Activated CD4-positive, alpha-beta T cell treated with anti-CD3 and anti-CD28 coated beads, Interleukin-2, amount 10 ng/mL, durations not matched to agents 24 days and 14 days (primary cell): ENCODE measurements around the gene GMEB1. TPM values are rescaled to one million over a fixed set of nuclear protein-coding genes. Genes with fewer than 3 reads are reported as not detected.
"Not testable (repeated sequence)": the region's sequence is repeated elsewhere in the genome, so short reads cannot be mapped to it uniquely, and the experiment has no call there.

ENCODE experiments used
- DNase-seq: peaks from one replicate; pipeline ENCODE4 v3.0.0; 2022
- H3K27ac Mint-ChIP-seq: one replicate; pipeline ENCODE4 v1.8.0; 2022; ENCODE audit warnings: mild to moderate bottlenecking, mixed read lengths
- H3K27me3 Mint-ChIP-seq: one replicate; pipeline ENCODE4 v1.8.0; 2022; ENCODE audit warnings: mixed read lengths
- H3K36me3 Mint-ChIP-seq: one replicate; pipeline ENCODE4 v1.8.0; 2022; ENCODE audit warnings: low read depth, mild to moderate bottlenecking, mixed read lengths
- H3K4me1 Mint-ChIP-seq: one replicate; pipeline ENCODE4 v1.8.0; 2021; ENCODE audit warnings: mixed read lengths
- H3K4me3 Mint-ChIP-seq: one replicate; pipeline ENCODE4 v1.8.0; 2022; ENCODE audit warnings: mild to moderate bottlenecking, moderate library complexity, mixed read lengths
- H3K9me3 Mint-ChIP-seq: one replicate; pipeline ENCODE4 v1.8.0; 2021; ENCODE audit warnings: mixed read lengths
- intact Hi-C: fragments of 100-400 bp; cut with micrococcal nuclease; formaldehyde crosslinking; loops from one replicate; pipeline ENCODE4 v1.15.1; 2023
- total RNA-seq: library from RNA; stranded (reverse); gene quantifications from 2 replicates; pipeline ENCODE4 v1.2.3, GENCODE V29; 2022

Gene GMEB1
- total RNA-seq = 26.1 and 26.3 TPM in 2 replicates

GRCh38 chr1:28668191-28668955, at the start of gene GMEB1:
Gene GMEB1 (plus strand): TSS chr1:28668784. CDS start chr1:28683613, 14,829 bp downstream.
- no peaks in the 10 kb centered on the region for H3K9me3 Mint-ChIP-seq
- H3K36me3 Mint-ChIP-seq = peaks cover under 1% of the 10 kb centered on the region
- intact Hi-C loops = loop anchor here (1.0 kb wide), 2 partner anchors 20 to 68 kb away; partner anchors contain the start of genes RNU11 and YTHDF2
- peak; percentile 96 for DNase-seq
- peaks cover 10% of the 10 kb centered on the region for H3K4me1 Mint-ChIP-seq
- peak within 1 kb of the TSS; percentile 93 for H3K4me3 Mint-ChIP-seq
- no peaks in the 10 kb centered on the region for H3K27me3 Mint-ChIP-seq
- peak within 1 kb of the TSS; percentile 98 for H3K27ac Mint-ChIP-seq

DNA sequence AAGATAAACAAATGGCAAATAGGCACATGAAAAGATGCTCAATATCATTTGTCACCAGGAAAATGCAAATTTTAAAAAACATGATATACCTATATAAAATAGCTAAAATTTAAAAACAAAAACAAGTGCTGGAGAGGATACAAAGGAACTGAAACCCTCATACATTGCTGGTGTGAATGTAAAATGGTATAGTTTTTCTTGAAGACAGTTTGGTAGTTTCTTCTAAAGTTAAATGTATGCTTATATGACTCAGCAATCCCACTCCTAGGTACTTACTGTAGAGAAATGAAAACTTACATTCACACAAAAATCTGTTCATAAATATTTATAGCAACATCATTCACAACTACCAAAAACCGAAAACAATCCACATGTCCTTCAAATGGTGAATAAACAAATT, 36.9 kb upstream of the GMEB1 start:
- H3K36me3 Mint-ChIP-seq = peaks cover 2% of the 10 kb centered on the region
- H3K27ac Mint-ChIP-seq = no peak overlapping the region
- no peaks in the 10 kb centered on the region for H3K27me3 Mint-ChIP-seq
- DNase-seq = no peak
- intact Hi-C loops = no loop called here
- no peak overlapping the region for H3K4me3 Mint-ChIP-seq
- H3K9me3 Mint-ChIP-seq = no peaks in the 10 kb centered on the region
- H3K4me1 Mint-ChIP-seq = peaks cover 3% of the 10 kb centered on the region

- intact Hi-C loops = no loop called here
- Mint-ChIP-seq H3K9me3 (no peaks in the 10 kb centered on the region), H3K27ac (no peak overlapping the region), H3K4me3 (no peak overlapping the region), H3K27me3 (no peaks in the 10 kb centered on the region), H3K4me1 (peaks cover 3% of the 10 kb centered on the region), H3K36me3 (peaks cover 2% of the 10 kb centered on the region)
- no peak for DNase-seq
Measured at GRCh38 chr1:28632560-28632959, 36.0 kb upstream of the GMEB1 start.

GRCh38 chr1:28640766-28641165, 27.8 kb upstream of the GMEB1 start:
- no peak overlapping the region for H3K27ac Mint-ChIP-seq
- no peaks in the 10 kb centered on the region for H3K27me3 Mint-ChIP-seq
- intact Hi-C loops = loop anchor here (1.0 to 5.0 kb wide), 2 partner anchors 237 to 542 kb away; partner anchors contain the start of gene SRSF4
- peak overlapping the region; percentile 98 for H3K4me3 Mint-ChIP-seq
- peak; percentile 81 for DNase-seq
- no peaks in the 10 kb centered on the region for H3K9me3 Mint-ChIP-seq
- peaks cover 12% of the 10 kb centered on the region for H3K36me3 Mint-ChIP-seq
- peaks cover 31% of the 10 kb centered on the region for H3K4me1 Mint-ChIP-seq

- Mint-ChIP-seq H3K4me1 (peaks cover 35% of the 10 kb centered on the region), H3K9me3 (no peaks in the 10 kb centered on the region), H3K36me3 (peaks cover 11% of the 10 kb centered on the region), H3K4me3 (peak overlapping the region; percentile 98), H3K27me3 (no peaks in the 10 kb centered on the region), H3K27ac (peak overlapping the region; percentile 99)
- no peak for DNase-seq
- intact Hi-C loops = loop anchor here (2.0 to 5.0 kb wide), 2 partner anchors 395 to 540 kb away; partner anchors contain the start of gene SRSF4
Measured at GRCh38 chr1:28642056-28642846, 26.3 kb upstream of the GMEB1 start.

DNA sequence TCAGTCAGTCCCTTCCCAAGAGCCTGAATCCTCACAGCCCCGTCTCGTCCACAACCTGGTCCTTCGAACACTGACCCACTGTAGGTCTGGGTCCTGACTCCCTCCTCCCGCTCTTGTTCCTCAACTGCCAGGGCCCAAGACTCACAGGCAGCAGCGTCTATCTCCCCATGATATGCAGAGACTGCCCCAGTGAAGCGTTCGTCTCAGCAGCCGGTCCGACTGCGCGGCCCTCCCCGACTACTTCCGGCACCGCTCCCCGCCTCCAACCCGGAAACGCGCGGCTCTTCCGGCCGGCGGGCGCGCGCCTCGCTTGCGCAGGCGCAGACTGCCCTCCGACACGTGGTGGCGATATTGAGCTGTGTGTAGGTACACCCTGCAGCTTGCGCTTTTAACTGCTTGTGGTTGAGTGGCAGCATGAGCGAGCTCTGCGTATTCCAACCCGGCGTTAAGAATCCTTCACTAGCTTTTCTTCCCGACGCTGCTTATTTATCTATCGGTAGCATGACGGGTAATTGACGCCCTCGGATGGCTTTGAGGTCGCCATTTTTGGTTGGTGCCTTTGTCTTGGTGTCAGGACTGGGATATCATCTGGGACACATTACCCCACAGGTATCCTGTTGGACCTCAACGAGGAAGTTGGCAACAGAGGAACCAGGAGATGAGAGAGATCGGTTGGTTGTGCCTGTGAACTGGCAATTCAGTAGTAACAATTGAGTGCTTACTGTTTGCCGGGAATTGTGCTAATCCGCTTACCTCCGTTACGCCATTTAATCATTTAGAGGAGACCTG, 25.5 kb upstream of the GMEB1 start, which contains the start of gene TAF12:
Gene TAF12, minus strand, starts transcription at position 221 of the 789 bp plus-strand sequence. CDS start 20,986 bp downstream, outside the sequence.
- H3K27me3 Mint-ChIP-seq = no peaks in the 10 kb centered on the region
- intact Hi-C loops = loop anchor here (1.0 to 5.0 kb wide), 4 partner anchors 62 to 539 kb away; partner anchors contain the start of genes SRSF4 and YTHDF2

GRCh38 chr1:28644494-28644893, 24.1 kb upstream of the GMEB1 start:
- Mint-ChIP-seq H3K27me3 (no peaks in the 10 kb centered on the region), H3K9me3 (no peaks in the 10 kb centered on the region), H3K4me3 (peak overlapping the region; percentile 98), H3K27ac (peak overlapping the region; percentile 99), H3K4me1 (peaks cover 48% of the 10 kb centered on the region), H3K36me3 (peaks cover 11% of the 10 kb centered on the region)
- DNase-seq = no peak
- intact Hi-C loops = loop anchor here (5.0 kb wide), 1 partner anchor 538 kb away; the partner anchor contains the start of gene SRSF4

More for the DNA sequence above, 25.5 kb upstream of the GMEB1 start, which contains the start of gene TAF12:
- DNase-seq = peak; percentile 96
- peaks cover 39% of the 10 kb centered on the region for H3K4me1 Mint-ChIP-seq
- H3K27ac Mint-ChIP-seq = peak within 1 kb of the TSS; percentile 99
- peak within 1 kb of the TSS; percentile 98 for H3K4me3 Mint-ChIP-seq
- peaks cover 11% of the 10 kb centered on the region for H3K36me3 Mint-ChIP-seq
- H3K9me3 Mint-ChIP-seq = no peaks in the 10 kb centered on the region

DNA sequence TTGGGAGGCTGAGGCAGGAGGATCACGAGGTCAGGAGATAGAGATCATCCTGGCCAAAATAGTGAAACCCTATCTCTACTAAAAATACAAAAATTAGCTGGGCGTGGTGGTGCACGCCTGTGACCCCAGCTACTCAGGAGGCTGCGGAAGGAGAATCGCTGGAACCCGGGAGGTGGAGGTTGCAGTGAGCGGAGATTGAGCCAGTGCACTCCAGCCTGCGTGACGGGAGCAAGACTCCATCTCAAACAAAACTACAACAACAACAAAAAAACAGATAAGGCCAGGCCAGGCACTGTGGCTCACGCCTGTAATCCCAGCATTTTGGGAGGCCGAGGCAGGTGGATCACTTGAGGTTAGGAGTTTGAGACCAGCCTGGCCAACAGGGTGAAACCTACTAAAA, 23.2 kb upstream of the GMEB1 start:
- H3K4me1 Mint-ChIP-seq = peaks cover 44% of the 10 kb centered on the region
- DNase-seq, H3K27me3 Mint-ChIP-seq, intact Hi-C loops, H3K4me3 Mint-ChIP-seq, H3K36me3 Mint-ChIP-seq, H3K27ac Mint-ChIP-seq, H3K9me3 Mint-ChIP-seq: not testable (repeated sequence)

DNA sequence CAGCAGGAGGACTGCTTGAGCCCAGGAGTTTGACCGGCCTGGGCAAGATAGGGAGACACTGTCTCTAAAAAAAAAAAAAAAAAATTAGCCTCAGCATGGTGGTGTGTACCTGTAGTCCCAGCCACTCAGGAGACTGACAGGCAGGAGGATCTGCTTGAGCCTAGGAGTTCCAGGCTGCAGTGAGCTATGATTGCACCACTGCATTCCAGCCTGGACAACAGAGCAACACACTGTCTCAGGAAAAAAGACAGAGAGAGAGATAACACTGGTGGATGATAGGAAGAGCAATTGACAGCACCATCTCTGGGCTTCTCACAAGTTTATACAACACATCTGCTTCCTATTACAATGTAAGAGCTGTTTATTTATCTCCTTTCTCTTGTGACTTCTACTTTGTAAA, 22.5 kb upstream of the GMEB1 start:
- peaks cover 39% of the 10 kb centered on the region for H3K4me1 Mint-ChIP-seq

GRCh38 chr1:28648008-28648473, 20.5 kb upstream of the GMEB1 start:
- Mint-ChIP-seq H3K27me3 (no peaks in the 10 kb centered on the region), H3K9me3 (no peaks in the 10 kb centered on the region), H3K36me3 (peaks cover 2% of the 10 kb centered on the region), H3K27ac (peak overlapping the region; percentile 97), H3K4me3 (peak overlapping the region; percentile 80), H3K4me1 (peaks cover 30% of the 10 kb centered on the region)
- DNase-seq = peak; percentile 96
- intact Hi-C loops = loop anchor here (1.0 to 2.0 kb wide), 5 partner anchors 20 to 229 kb away; partner anchors contain the start of genes GMEB1, TRNAU1AP and YTHDF2

More for the DNA sequence above, 22.5 kb upstream of the GMEB1 start:
- DNase-seq = no peak
- intact Hi-C loops = no loop called here
- no peak overlapping the region for H3K4me3 Mint-ChIP-seq
- peaks cover 7% of the 10 kb centered on the region for H3K36me3 Mint-ChIP-seq
- no peaks in the 10 kb centered on the region for H3K27me3 Mint-ChIP-seq
- H3K27ac Mint-ChIP-seq = no peak overlapping the region
- H3K9me3 Mint-ChIP-seq = no peaks in the 10 kb centered on the region

DNA sequence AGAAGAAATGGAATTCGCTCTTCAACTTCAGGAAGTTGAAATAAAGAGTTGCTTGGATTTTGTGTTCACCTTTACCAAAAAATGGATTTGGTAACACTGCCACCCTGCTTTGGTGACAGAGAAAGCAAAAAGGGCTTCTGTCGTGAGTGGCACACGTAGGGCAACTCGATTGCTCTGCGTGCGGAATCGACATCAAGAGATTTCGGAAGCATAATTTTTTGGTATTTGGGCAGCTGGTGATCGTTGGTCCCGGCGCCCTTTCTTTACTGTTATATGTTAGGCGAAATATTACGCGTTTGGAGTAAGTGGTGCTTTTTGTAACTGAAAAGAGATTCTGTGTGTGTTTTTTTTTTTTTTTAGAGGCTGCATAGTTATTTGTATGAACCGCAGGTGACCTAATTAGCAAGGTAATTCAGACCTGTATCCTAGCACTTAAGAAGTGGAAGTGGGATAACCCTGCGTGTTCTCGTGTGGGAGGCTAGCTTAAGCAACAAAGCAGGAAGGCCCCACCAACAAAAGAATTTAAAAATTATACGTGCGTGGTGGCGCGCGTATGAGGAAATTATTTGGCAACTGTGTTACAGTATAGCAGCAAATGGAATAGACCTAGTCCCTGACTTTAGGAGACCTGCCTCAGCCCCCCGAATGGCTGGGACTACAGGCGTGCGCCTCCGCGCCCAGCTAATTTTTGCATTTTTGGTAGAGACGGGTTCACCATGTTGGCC, 19.9 kb upstream of the GMEB1 start, which contains the start of gene RNU11:
Gene RNU11, plus strand, starts transcription at position 127 of the 725 bp plus-strand sequence.
- peak within 1 kb of the TSS; percentile 97 for H3K27ac Mint-ChIP-seq
- no peaks in the 10 kb centered on the region for H3K36me3 Mint-ChIP-seq
- peaks cover 28% of the 10 kb centered on the region for H3K4me1 Mint-ChIP-seq
- peak; percentile 96 for DNase-seq
- peak within 1 kb of the TSS; percentile 80 for H3K4me3 Mint-ChIP-seq
- intact Hi-C loops = loop anchor here (1.0 to 2.0 kb wide), 5 partner anchors 20 to 228 kb away; partner anchors contain the start of genes GMEB1, TRNAU1AP and YTHDF2
- H3K27me3 Mint-ChIP-seq = no peaks in the 10 kb centered on the region
- H3K9me3 Mint-ChIP-seq = no peaks in the 10 kb centered on the region

GRCh38 chr1:28653063-28653462, 15.5 kb upstream of the GMEB1 start:
- H3K36me3 Mint-ChIP-seq, DNase-seq, H3K27me3 Mint-ChIP-seq, H3K9me3 Mint-ChIP-seq, H3K27ac Mint-ChIP-seq, H3K4me3 Mint-ChIP-seq, H3K4me1 Mint-ChIP-seq, intact Hi-C loops: not testable (repeated sequence)
